RKO (cell line): ENCODE data around the gene MMP2.

Experiments used
- DNase-seq: peaks from one replicate; pipeline ENCODE4 v3.0.0-alpha.2; 2016; ENCODE audit warnings: low spot score

The MMP2 gene

GRCh38 chr16:55469821-55470532 is 9.0 kb upstream of the MMP2 start:
- no peak for DNase-seq

- DNase-seq: no peak
Measured at GRCh38 chr16:55470533-55471371, 8.2 kb upstream of the MMP2 start.

GRCh38 chr16:55471448-55472097 is 7.4 kb upstream of the MMP2 start:
- peak; percentile 61 for DNase-seq

- no peak for DNase-seq
Measured at GRCh38 chr16:55473587-55473986, 5.4 kb upstream of the MMP2 start.

GRCh38 chr16:55474821-55475220 is 4.2 kb upstream of the MMP2 start:
- DNase-seq: no peak

GRCh38 chr16:55475919-55476318 is 3.1 kb upstream of the MMP2 start:
- no peak for DNase-seq

GRCh38 chr16:55476625-55477533 is 2.1 kb upstream of the MMP2 start:
- no peak for DNase-seq

GRCh38 chr16:55477736-55478135 is 1.3 kb upstream of the MMP2 start:
- DNase-seq: no peak

GRCh38 chr16:55479430-55480140 is 587 bp downstream of the MMP2 start:
- DNase-seq: no peak

GRCh38 chr16:55480228-55480655 is 1.2 kb downstream of the MMP2 start:
- no peak for DNase-seq

GRCh38 chr16:55481023-55481422 is 2.0 kb downstream of the MMP2 start:
- no peak for DNase-seq

GRCh38 chr16:55482056-55482455 is 3.1 kb downstream of the MMP2 start:
- DNase-seq: no peak

GRCh38 chr16:55487048-55487803 is 8.2 kb downstream of the MMP2 start:
- DNase-seq: no peak

GRCh38 chr16:55488306-55488705 is 9.3 kb downstream of the MMP2 start:
- DNase-seq: no peak

GRCh38 chr16:55489119-55489955 is 10.3 kb downstream of the MMP2 start:
- DNase-seq: no peak

GRCh38 chr16:55489956-55490265 is 10.9 kb downstream of the MMP2 start:
- no peak for DNase-seq

- DNase-seq: no peak
Measured at GRCh38 chr16:55490301-55490700, 11.3 kb downstream of the MMP2 start.

- no peak for DNase-seq
Measured at GRCh38 chr16:55491691-55492090, 12.7 kb downstream of the MMP2 start.

GRCh38 chr16:55492756-55493380 is 13.9 kb downstream of the MMP2 start:
- no peak for DNase-seq
